ENCODE data around the gene PCDHB7. TPM values are rescaled to one million over a fixed set of nuclear protein-coding genes. Genes with fewer than 3 reads are reported as not detected.
"Not testable (repeated sequence)": the region's sequence is repeated elsewhere in the genome, so short reads cannot be mapped to it uniquely, and the experiment has no call there.

Gene PCDHB7
- not detected for total RNA-seq

- H3K36me3 Mint-ChIP-seq (ENCODE audit: insufficient read depth in 2 of 2) = peaks cover 0 to 4% of the 10 kb centered on the region in 2 donors
- peak within 1 kb of the TSS in 1 of 2 donors; percentile 3 for H3K4me3 Mint-ChIP-seq
- ATAC-seq (replicated peaks in 1 of 2) (no peak), DNase-seq (no peak)
- H3K27ac Mint-ChIP-seq = no peak within 1 kb of the TSS
- H3K9me3 Mint-ChIP-seq = peaks cover 0 to 5% of the 10 kb centered on the region in 2 donors
- H3K4me1 Mint-ChIP-seq (ENCODE audit: low read depth) = peaks cover 3% of the 10 kb centered on the region
- H3K27me3 Mint-ChIP-seq (ENCODE audit: low read depth) = peaks cover 16% of the 10 kb centered on the region
Measured at GRCh38 chr5:141172381-141173204, at the start of gene PCDHB7. Gene PCDHB7, plus strand, starts transcription at chr5:141172644. Its CDS starts 192 bp downstream, at chr5:141172836.

- not testable (repeated sequence) for DNase-seq; H3K4me3 Mint-ChIP-seq; H3K9me3 Mint-ChIP-seq; ATAC-seq (replicated peaks in 1 of 2); H3K36me3 Mint-ChIP-seq (ENCODE audit: insufficient read depth in 2 of 2); H3K27ac Mint-ChIP-seq; H3K4me1 Mint-ChIP-seq (ENCODE audit: low read depth)
- peaks cover 20% of the 10 kb centered on the region for H3K27me3 Mint-ChIP-seq (ENCODE audit: low read depth)
Measured at GRCh38 chr5:141123396-141124135, 48.9 kb upstream of the PCDHB7 start.

GRCh38 chr5:141127305-141127704 is 45.1 kb upstream of the PCDHB7 start:
- H3K27me3 Mint-ChIP-seq (ENCODE audit: low read depth) = peaks cover 8% of the 10 kb centered on the region
- peaks cover 0 to 8% of the 10 kb centered on the region in 2 donors for H3K9me3 Mint-ChIP-seq
- no peak overlapping the region for H3K27ac Mint-ChIP-seq
- peaks cover 0 to 8% of the 10 kb centered on the region in 2 donors for H3K36me3 Mint-ChIP-seq (ENCODE audit: insufficient read depth in 2 of 2)
- no peak for DNase-seq
- no peak for ATAC-seq (replicated peaks in 1 of 2)
- H3K4me1 Mint-ChIP-seq (ENCODE audit: low read depth) = no peaks in the 10 kb centered on the region
- H3K4me3 Mint-ChIP-seq = no peak overlapping the region

- Mint-ChIP-seq H3K4me3 (peak within 1 kb of the TSS; percentile 12 to 56), H3K4me1 (ENCODE audit: low read depth) (no peaks in the 10 kb centered on the region), H3K9me3 (peaks cover 7 to 9% of the 10 kb centered on the region in 2 donors), H3K27ac (no peak within 1 kb of the TSS), H3K27me3 (ENCODE audit: low read depth) (peaks cover 12% of the 10 kb centered on the region), H3K36me3 (ENCODE audit: insufficient read depth in 2 of 2) (peaks cover 6 to 13% of the 10 kb centered on the region in 2 donors)
- ATAC-seq (replicated peaks in 1 of 2) = no peak
- DNase-seq = peak; percentile 4 to 9
Measured at GRCh38 chr5:141135030-141135717, 37.3 kb upstream of the PCDHB7 start, which contains the start of gene PCDHB5. Gene PCDHB5, plus strand, starts transcription at chr5:141135206. Its CDS starts 229 bp downstream, at chr5:141135435.

GRCh38 chr5:141135718-141136266 is 36.7 kb upstream of the PCDHB7 start:
- no peak overlapping the region for H3K4me3 Mint-ChIP-seq
- peaks cover 6 to 13% of the 10 kb centered on the region in 2 donors for H3K36me3 Mint-ChIP-seq (ENCODE audit: insufficient read depth in 2 of 2)
- H3K4me1 Mint-ChIP-seq (ENCODE audit: low read depth) = no peaks in the 10 kb centered on the region
- DNase-seq (no peak), ATAC-seq (replicated peaks in 1 of 2) (no peak)
- peaks cover 12% of the 10 kb centered on the region for H3K27me3 Mint-ChIP-seq (ENCODE audit: low read depth)
- H3K9me3 Mint-ChIP-seq = peaks cover 7% of the 10 kb centered on the region in 2 donors
- no peak overlapping the region for H3K27ac Mint-ChIP-seq

GRCh38 chr5:141137346-141137745 is 35.1 kb upstream of the PCDHB7 start:
- not testable (repeated sequence) for H3K9me3 Mint-ChIP-seq; DNase-seq; ATAC-seq (replicated peaks in 1 of 2); H3K4me3 Mint-ChIP-seq; H3K27ac Mint-ChIP-seq; H3K4me1 Mint-ChIP-seq (ENCODE audit: low read depth)
- Mint-ChIP-seq H3K27me3 (ENCODE audit: low read depth) (peaks cover 12% of the 10 kb centered on the region), H3K36me3 (ENCODE audit: insufficient read depth in 2 of 2) (peaks cover 6 to 13% of the 10 kb centered on the region in 2 donors)

GRCh38 chr5:141149812-141150211 is 22.6 kb upstream of the PCDHB7 start, which contains the start of gene PCDHB6:
Gene PCDHB6, plus strand, starts transcription at chr5:141150057. Its CDS starts 201 bp downstream, at chr5:141150258.
- Mint-ChIP-seq H3K27ac (no peak within 1 kb of the TSS), H3K9me3 (peaks cover 6 to 8% of the 10 kb centered on the region in 2 donors), H3K4me3 (no peak within 1 kb of the TSS), H3K4me1 (ENCODE audit: low read depth) (no peaks in the 10 kb centered on the region), H3K36me3 (ENCODE audit: insufficient read depth in 2 of 2) (peaks cover 10 to 13% of the 10 kb centered on the region in 2 donors), H3K27me3 (ENCODE audit: low read depth) (peaks cover 23% of the 10 kb centered on the region)
- peak in 1 of 2 donors; percentile 4 for DNase-seq
- ATAC-seq (replicated peaks in 1 of 2) = no peak

DNA sequence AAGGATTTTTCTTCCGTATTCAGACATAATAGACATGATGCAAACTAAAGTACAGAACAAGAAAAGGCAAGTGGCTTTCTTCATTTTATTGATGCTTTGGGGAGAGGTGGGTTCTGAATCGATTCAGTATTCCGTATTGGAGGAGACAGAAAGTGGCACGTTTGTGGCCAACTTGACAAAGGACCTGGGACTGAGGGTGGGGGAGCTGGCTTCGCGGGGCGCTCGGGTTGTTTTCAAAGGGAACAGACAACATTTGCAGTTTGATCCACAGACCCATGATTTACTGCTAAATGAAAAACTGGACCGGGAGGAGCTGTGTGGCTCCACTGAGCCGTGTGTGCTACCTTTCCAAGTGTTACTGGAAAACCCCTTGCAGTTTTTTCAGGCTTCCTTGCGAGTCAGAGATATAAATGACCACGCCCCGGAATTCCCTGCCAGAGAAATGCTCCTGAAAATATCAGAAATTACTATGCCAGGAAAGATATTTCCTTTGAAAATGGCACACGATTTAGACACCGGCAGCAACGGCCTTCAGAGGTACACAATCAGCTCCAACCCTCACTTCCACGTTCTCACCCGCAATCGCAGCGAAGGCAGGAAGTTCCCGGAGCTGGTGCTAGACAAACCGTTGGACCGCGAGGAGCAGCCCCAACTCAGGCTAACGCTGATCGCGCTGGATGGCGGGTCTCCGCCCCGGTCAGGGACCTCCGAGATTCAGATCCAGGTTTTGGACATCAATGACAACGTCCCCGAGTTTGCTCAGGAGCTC is 22.0 kb upstream of the PCDHB7 start:
- Mint-ChIP-seq H3K4me3 (no peak overlapping the region), H3K27me3 (ENCODE audit: low read depth) (peaks cover 23% of the 10 kb centered on the region), H3K4me1 (ENCODE audit: low read depth) (no peaks in the 10 kb centered on the region), H3K36me3 (ENCODE audit: insufficient read depth in 2 of 2) (peaks cover 10 to 13% of the 10 kb centered on the region in 2 donors), H3K9me3 (peaks cover 6 to 8% of the 10 kb centered on the region in 2 donors), H3K27ac (no peak overlapping the region)
- no peak for ATAC-seq (replicated peaks in 1 of 2)
- no peak for DNase-seq

GRCh38 chr5:141150993-141151325 is 21.5 kb upstream of the PCDHB7 start:
- H3K9me3 Mint-ChIP-seq = peaks cover 6 to 8% of the 10 kb centered on the region in 2 donors
- no peak for ATAC-seq (replicated peaks in 1 of 2)
- H3K36me3 Mint-ChIP-seq (ENCODE audit: insufficient read depth in 2 of 2) = peaks cover 10 to 13% of the 10 kb centered on the region in 2 donors
- no peak overlapping the region for H3K4me3 Mint-ChIP-seq
- H3K4me1 Mint-ChIP-seq (ENCODE audit: low read depth) = no peaks in the 10 kb centered on the region
- DNase-seq = no peak
- peaks cover 23% of the 10 kb centered on the region for H3K27me3 Mint-ChIP-seq (ENCODE audit: low read depth)
- no peak overlapping the region for H3K27ac Mint-ChIP-seq

GRCh38 chr5:141151632-141152031 is 20.8 kb upstream of the PCDHB7 start:
- not testable (repeated sequence) for DNase-seq; H3K27ac Mint-ChIP-seq; H3K9me3 Mint-ChIP-seq; H3K4me3 Mint-ChIP-seq; H3K4me1 Mint-ChIP-seq (ENCODE audit: low read depth); ATAC-seq (replicated peaks in 1 of 2)
- H3K36me3 Mint-ChIP-seq (ENCODE audit: insufficient read depth in 2 of 2) = peaks cover 10 to 14% of the 10 kb centered on the region in 2 donors
- peaks cover 28% of the 10 kb centered on the region for H3K27me3 Mint-ChIP-seq (ENCODE audit: low read depth)

DNA sequence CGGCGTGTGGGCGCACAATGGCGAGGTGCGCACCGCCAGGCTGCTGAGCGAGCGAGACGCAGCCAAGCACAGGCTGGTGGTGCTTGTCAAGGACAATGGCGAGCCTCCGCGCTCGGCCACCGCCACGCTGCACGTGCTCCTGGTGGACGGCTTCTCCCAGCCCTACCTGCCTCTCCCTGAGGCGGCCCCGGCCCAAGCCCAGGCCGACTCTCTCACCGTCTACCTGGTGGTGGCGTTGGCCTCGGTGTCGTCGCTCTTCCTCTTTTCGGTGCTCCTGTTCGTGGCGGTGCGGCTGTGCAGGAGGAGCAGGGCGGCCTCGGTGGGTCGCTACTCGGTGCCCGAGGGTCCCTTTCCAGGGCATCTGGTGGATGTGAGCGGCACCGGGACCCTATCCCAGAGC is 20.3 kb upstream of the PCDHB7 start:
- not testable (repeated sequence) for ATAC-seq (replicated peaks in 1 of 2); H3K4me1 Mint-ChIP-seq (ENCODE audit: low read depth); H3K4me3 Mint-ChIP-seq; H3K27ac Mint-ChIP-seq; DNase-seq
- Mint-ChIP-seq H3K27me3 (ENCODE audit: low read depth) (peaks cover 33% of the 10 kb centered on the region), H3K9me3 (peaks cover 10 to 12% of the 10 kb centered on the region in 2 donors), H3K36me3 (ENCODE audit: insufficient read depth in 2 of 2) (peaks cover 10 to 16% of the 10 kb centered on the region in 2 donors)
